NCI-H1930 (cell line): ENCODE data around the gene TRMT5.

Source experiments
- DNase-seq, 2 experiments: peaks; one replicate each; lab custom pipeline; 2025; lab: John Stamatoyannopoulos, UW

Gene TRMT5

GRCh38 chr14:60964904-60965303, 16.0 kb downstream of the TRMT5 start:
- DNase-seq, result no peak

GRCh38 chr14:60963761-60964160, 17.1 kb downstream of the TRMT5 start:
- DNase-seq, result no peak

DNA sequence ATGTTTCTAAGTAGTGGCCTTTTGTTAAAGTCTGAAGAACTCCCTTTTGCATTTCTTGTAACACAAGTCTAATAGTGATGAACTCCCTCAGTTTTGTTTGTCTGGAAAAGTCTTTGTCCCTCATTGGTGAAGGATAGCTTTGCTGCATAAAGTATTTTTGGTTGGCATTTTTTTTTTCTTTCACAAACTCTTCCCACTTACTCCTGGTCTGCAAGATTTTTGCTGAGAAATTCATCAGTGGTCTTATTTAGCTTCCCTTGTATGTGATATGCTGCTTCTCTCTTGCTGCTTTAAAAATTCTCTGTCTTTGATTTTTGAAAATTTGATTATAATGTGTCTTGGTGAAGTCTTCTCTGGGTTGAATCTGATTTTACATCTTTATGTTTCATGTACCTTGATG, 22.7 kb downstream of the TRMT5 start:
- no peak for DNase-seq

DNA sequence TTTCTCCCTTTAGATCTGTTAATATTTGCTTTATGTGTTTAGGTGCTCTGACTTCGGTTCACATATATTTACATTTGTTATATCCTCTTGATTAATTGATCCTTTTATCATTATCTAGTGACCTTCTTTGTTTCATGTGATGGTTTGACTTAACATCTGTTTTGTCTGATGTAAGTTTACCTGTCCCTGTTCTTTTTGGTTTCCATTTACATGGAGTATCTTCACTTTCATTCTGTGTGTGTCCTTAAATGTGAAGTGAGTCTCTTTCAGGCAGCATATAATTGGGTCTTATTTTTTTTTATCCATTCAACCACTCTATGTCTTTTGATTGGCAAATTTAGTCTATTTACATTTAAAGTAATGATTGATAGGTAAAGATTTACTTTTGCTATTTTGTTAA, 24.2 kb downstream of the TRMT5 start:
- DNase-seq, result peak in 1 of 2 experiments; percentile 32

DNA sequence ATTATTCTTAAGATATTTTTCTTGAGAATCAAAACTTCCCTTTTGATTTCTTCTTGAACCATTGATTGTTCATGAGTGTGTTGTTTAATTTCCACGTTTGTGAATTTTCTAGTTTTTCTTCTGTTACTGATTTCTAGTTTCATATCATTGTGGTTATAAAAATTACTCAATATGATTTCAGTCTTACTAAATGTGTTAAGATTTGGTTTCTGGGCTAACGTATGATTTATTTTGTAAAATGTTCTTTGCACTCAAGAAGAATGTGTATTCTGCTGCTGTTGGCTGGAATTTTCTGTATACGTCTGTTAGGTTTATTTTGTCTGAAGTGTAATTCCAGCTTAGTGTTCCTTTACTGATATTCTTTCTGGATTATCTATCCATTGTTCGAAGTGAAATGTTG, 24.7 kb downstream of the TRMT5 start:
- DNase-seq, result no peak

DNA sequence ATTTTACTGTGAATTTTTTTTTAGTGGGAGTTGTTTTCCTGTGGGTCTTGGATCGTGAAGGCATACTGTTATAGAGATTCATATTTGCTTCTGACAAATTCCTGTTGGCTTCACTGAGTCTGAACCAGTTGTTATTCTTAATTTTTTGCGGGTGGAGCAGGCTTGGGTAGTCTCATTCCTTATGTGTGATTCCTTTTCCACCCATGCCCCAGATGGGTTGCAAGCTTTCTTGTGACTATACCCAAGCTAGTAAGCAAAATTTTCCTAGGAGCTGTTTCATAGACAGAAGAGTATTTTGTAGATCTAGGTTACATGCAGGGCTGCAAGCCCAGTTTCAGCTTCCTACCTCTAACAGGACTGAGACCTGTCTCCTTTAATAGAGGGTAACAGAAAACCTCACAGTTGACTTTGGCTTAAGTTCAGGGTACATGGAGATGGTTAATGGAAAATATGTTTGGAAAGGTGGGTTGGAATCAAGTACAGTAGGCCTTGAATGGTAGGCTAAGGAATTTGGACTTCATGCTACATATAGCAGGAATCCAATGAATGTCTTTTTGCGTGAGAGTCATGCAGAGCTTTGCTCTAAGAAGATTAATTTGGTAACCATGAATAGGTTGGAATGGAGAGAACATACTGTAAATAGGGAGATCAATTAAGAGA, 29.0 kb downstream of the TRMT5 start:
- DNase-seq, result no peak

DNA sequence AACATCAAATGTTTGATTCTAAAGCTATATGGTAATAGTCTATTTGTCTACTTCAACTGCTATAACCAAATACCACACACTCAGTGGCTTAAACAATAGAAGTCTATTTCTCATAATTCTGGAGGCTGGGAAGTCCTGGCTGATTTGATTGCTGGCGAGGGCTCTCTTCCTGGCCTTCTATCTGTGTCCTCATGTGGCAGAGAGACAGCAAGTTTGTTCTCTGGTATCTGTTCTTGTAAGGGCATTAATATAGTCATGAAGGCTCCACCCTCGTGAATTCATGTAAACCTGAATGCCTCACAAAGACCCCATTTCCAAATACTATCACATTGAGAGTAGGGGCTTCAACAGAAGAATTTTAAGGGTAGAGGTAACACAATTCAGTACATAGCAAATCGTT, 34.1 kb downstream of the TRMT5 start:
- no peak for DNase-seq

GRCh38 chr14:60945984-60946383, 34.9 kb downstream of the TRMT5 start:
- DNase-seq, result no peak

- peak; percentile 25 to 37 for DNase-seq
Measured at GRCh38 chr14:60944204-60944603, 36.7 kb downstream of the TRMT5 start.

- DNase-seq, result no peak
Measured at GRCh38 chr14:60943637-60944032, 37.2 kb downstream of the TRMT5 start.

DNA sequence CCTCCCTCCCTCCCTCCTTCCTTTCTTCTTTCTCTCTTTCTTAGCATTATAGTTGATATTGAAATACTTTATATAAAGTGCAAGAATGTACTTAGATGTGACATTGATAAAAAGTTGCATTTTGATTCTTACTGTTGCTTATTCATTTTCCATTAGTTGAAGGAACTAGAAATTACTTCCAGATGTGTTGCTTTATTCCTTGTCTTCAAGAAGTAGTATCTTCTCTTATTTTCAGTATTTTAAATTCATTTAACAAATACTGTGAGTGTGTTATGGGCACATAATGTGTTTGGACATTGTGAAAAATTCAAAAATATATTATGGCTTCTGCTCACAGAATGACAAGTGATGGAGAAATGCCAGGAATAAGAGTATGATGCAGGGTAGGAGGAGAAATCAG, 45.6 kb downstream of the TRMT5 start:
- no peak for DNase-seq

DNA sequence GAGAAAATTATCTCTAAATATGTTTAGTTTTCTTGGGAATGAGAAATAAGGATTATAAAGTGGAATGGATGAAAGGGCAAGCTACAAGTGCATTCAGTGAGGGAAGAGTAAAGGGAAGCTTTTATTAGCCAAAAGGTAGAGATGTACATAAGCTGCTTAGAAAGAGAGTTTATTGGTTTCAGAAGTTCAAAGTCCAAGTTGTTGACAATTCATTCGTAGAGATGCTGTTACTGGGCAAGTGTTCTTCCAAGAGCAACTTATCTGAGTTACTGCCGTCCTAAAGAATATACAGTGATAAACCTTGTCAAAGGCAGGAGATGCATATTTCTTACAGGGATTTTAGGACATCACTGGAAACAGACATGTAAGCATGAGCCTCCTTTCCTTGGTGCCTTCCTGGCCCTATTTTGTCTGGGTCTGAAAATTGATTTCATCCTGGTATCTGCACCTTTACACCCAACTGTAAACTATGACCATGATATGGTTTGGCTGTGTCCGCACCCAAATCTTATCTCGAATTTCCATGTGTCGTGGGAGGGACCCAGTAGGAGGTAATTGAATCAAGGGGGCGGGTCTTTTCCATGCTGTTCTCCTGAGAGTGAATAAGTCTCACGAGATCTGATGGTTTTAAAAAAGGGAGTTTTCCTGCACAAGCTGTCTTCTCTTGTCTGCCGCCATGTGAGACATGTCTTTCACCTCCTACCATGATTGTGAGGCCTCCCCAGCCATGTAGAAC, 46.8 kb downstream of the TRMT5 start:
- DNase-seq, result no peak

GRCh38 chr14:60931218-60931617, 49.7 kb downstream of the TRMT5 start:
- peak in 1 of 2 experiments; percentile 38 for DNase-seq

- DNase-seq, result no peak
Measured at GRCh38 chr14:60926002-60926401, 54.9 kb downstream of the TRMT5 start.

- DNase-seq, result peak in 1 of 2 experiments; percentile 20
Measured at GRCh38 chr14:60925286-60925685, 55.6 kb downstream of the TRMT5 start.

- no peak for DNase-seq
Measured at GRCh38 chr14:60922050-60922449, 58.8 kb downstream of the TRMT5 start.
